Thymus (tissue), 2 donors: ENCODE results near the gene LAX1. TPM values are rescaled to one million over a fixed set of nuclear protein-coding genes. Genes with fewer than 3 reads are reported as not detected.

Experiments used
- polyA plus RNA-seq: library from polyadenylated mRNA; stranded (reverse); fragments of 200-250 nt; gene quantifications from one replicate; pipeline ENCODE4 v1.2.3, GENCODE V29; 2013
- total RNA-seq: library from RNA; stranded (reverse); fragments of 120-200 nt; gene quantifications from one replicate; pipeline ENCODE4 v1.2.4, GENCODE V29; 2013
- donor health status: healthy.

Gene LAX1
- total and polyA plus RNA-seq, 2 donors: 5.1 to 12.5 TPM

Other genes with a start within 250 kb of the LAX1 start
- 19.9 TPM for gene ATP2B4, start 138.4 kb upstream of the LAX1 start, total RNA-seq
- gene ATP2B4, start 138.4 kb upstream of the LAX1 start, polyA plus RNA-seq: 35.5 TPM
- 13.6 TPM for gene ZBED6, start 30.4 kb downstream of the LAX1 start, total RNA-seq
- gene ZBED6, start 30.4 kb downstream of the LAX1 start, polyA plus RNA-seq: 0.94 TPM
- gene ZC3H11A, start 30.4 kb downstream of the LAX1 start, total RNA-seq: 113 TPM
- gene ZC3H11A, start 30.4 kb downstream of the LAX1 start, polyA plus RNA-seq: 101 TPM
- gene SNRPE, start 96.4 kb downstream of the LAX1 start, total RNA-seq: 266 TPM
- 147 TPM for gene SNRPE, start 96.4 kb downstream of the LAX1 start, polyA plus RNA-seq